ENCODE measurements around the gene ECEL1.

DNA sequence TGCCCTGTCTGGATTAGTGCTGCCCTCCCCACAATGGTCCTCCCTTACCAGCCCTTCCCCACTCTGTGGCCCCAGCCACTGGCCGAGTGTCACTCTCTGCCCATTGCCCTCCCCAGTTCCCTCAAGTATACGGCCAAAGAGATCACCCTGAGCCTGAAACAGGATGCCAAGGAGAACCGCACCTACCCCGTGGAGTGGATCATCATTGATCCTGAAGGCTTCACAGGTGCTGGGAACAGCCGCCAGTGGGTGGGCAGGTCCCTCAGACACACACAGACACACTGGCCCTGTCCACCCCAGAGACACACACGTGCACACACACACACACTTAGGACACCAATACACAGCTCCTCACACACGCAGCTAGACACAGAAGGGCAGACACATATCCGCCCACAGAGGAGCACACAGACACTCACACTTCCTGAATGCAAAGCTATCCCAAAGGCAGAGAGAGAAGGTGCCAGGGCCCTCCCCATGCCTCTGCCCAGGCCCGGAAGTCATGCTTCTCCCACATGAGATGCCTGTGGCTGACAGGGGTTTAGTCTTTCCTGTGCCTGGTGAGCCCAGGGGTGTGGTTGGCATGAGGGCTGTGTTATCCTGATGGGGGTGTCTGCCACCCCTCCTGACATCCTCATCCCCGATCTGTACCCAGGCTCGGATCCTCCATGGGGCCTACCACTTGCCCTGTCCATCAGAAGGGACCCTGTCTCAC is 41.3 kb upstream of the ECEL1 start:
- TF ChIP-seq POLR2A (IDR thresholded peaks at IDR 0.05): no peak
- TF ChIP-seq, protein P1, sequence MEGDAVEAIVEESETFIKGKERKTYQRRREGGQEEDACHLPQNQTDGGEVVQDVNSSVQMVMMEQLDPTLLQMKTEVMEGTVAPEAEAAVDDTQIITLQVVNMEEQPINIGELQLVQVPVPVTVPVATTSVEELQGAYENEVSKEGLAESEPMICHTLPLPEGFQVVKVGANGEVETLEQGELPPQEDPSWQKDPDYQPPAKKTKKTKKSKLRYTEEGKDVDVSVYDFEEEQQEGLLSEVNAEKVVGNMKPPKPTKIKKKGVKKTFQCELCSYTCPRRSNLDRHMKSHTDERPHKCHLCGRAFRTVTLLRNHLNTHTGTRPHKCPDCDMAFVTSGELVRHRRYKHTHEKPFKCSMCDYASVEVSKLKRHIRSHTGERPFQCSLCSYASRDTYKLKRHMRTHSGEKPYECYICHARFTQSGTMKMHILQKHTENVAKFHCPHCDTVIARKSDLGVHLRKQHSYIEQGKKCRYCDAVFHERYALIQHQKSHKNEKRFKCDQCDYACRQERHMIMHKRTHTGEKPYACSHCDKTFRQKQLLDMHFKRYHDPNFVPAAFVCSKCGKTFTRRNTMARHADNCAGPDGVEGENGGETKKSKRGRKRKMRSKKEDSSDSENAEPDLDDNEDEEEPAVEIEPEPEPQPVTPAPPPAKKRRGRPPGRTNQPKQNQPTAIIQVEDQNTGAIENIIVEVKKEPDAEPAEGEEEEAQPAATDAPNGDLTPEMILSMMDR (IDR thresholded peaks at IDR 0.05): no peak
